HG03159 (cell line): ENCODE measurements around the gene SPATA25.
"Not testable (repeated sequence)": the region's sequence is repeated elsewhere in the genome, so short reads cannot be mapped to it uniquely, and the experiment has no call there.

Experiments
- ATAC-seq: cut with Tn5 transposase; IDR thresholded peaks from one replicate; pipeline ENCODE4 v1.9.1; 2021; ENCODE audit warnings: mild to moderate bottlenecking, moderate library complexity; ENCODE audit not compliant: unreplicated experiment

SPATA25 gene, protein sequence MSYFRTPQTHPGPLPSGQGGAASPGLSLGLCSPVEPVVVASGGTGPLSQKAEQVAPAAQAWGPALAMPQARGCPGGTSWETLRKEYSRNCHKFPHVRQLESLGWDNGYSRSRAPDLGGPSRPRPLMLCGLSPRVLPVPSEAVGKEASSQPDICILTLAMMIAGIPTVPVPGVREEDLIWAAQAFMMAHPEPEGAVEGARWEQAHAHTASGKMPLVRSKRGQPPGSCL

DNA sequence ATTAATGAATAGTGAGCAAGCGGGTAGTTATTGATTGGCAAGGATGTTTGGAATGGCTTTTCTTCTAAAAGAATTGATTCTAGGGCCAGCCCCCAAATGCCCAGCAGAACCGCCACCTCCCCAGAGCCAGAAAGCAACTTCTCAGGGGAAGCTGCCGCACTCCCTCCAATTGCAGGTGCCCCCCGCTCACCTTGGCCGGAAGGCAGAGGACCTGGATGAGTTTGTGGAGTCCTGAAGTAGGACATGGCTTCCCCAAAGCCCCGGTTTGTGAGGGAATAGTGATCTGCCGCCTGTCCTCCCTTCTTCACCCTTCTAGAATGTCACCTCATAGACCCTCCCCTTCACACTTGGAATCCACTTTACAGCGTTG lies at the start of gene SPATA25:
Gene SPATA25 (minus strand): TSS at position 277 of the 370 bp plus-strand sequence. CDS start 32 bp downstream, at position 245.
- ATAC-seq, result no peak

DNA sequence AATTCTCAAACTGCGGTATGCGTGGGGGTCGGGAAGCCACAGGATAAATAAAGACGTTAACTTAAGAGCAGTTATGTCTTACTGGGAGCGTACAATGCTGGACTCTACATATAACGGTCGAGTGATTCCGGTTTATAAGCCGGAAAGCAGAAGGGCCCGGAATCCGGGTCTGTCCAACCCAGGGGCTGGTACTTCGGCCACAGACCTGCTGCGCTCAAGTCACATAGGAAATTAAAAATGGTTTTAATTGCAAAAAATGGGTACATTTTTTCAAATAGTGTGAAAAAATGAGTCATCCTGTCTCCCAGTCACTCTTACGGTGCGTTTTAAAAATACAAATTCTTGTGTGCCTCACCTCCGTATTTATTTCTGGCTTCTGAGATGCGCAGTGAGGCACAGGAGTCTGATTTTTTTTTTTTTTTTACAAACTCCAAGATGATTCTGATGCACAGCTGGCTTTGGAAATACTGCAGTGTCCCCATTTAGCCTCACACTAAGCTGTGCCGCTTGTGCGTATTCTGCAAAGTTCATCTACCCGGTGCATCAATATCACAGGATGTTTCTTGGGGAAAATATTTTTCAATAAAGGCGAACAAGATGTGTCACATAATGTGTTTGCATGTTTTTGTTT lies 48.1 kb upstream of the SPATA25 start:
- ATAC-seq, result peak; percentile 15

DNA sequence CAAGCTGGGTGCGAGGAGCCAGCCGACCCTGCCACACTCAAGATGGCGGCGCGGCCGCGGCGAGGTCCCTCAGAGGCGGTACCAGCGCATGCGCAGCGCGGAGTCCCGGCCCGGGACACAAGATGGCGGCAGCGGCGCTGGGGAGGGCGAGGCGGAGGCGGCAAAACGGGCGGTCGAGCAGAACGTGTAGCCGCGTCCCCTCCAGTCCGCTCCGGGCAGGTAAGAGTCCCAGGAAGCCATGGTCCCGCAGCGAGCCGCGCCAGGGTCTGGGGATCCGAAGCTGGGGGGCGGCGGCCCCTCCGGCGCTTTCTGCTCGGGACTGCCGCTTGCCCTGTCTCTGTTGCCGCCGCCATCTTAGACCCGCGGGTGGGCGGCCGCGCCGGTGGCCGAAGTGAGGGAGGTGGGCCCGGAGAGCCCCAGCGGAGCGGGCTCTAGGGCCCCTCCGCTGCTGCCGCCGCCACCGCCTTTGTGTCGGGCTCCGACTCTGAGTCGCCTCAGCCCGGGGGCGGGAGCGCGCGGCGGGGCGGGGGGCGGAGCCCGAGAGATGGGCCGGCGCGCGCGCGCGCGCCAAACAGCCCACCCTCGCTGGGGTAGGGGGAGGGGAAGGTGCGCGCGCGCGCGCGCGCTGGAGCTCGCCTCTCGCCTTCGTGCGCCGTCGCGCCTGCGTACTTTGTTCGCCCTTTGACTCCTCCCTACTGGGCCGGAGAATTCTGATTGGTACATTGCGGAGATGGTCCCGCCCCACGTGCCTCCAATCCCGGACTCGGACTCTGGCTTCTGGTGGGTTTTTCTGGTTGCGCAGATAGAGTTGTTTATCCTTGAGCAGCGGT lies 47.4 kb upstream of the SPATA25 start, which contains the start of gene PCIF1:
Gene PCIF1 (plus strand): TSS at position 98 of the 830 bp plus-strand sequence. CDS start 4,317 bp downstream, outside the sequence.
- peak; percentile 77 for ATAC-seq

DNA sequence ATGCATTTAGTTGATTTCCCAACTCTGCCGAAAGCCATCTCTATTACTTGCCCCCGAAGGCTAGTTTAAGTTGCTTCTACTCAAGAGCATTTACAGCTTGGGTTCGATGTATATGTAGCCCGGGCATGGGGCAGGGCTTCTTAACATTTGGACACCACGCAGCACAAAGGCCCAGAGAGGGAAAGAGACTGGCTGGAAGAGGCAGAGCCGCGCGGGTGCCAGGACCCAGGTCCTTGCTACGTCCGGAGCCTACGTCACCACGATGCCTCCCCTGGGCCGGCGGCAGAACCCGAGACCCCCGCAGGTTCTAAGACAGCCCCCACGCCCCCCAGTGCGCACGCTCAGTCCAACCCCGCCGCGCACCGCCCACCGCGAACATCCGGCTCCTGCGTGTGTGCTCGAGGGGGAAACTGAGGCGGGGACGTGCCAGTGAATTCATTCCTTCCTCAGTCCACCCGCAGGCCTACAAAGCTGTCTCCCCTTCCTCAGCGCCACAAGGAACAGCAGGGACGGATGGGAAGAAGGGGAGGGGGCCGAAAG lies 46.7 kb upstream of the SPATA25 start:
- ATAC-seq, result no peak

DNA sequence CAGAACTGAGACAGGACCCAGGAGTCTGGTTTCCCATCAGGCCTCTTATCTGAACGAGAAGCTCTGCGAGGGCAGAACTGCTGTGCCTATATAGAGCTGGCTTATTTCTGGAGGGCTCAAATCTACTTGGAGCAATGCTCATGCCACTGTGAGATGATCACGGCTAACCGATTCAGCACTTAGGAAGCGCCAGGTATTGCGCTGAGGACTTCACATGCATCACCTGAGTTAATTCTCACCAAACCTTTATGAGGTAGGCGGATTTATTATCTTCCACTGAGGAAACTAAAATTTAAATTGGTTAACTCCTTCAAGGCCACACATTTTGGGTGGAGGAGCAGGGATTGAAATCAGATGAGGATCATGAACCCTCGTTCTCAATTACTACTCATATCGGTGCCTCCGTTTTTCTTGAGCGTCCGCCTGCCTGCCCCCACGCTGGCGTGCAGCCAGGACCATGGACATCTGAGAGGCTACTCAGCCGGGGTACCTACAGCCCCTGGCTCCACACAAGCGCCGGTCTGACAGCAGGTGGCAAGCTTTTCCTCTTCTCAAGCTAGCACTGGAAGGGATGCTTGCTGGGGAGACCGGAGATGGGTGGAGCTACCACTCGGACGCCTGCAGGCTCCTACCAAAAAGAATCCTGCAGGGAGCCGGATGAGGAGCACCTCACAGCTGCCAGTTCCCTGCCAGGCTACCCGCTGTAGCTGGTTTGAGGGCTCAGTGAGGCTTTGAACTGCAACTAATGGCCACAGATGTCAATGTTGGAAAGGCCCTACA lies 46.0 kb upstream of the SPATA25 start:
- ATAC-seq, result no peak

DNA sequence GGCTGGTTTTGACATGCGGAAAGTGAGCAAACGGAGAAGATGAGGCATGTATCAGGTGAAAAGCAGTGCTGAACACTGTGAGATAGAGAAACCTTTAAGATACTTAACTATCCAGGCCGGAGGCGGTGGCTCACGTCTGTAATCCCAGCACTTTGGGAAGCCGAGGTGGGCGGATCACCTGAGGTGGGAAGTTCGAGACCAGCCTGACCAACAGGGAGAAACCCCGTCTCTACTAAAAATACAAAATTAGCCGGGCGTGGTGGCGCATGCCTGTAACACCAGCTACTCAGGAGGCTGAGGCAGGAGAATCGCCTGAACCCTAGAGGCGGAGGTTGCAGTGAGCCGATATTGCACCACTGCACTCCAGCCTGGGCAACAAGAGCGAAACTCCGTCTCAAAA lies 44.3 kb upstream of the SPATA25 start:
- ATAC-seq, result not testable (repeated sequence)

DNA sequence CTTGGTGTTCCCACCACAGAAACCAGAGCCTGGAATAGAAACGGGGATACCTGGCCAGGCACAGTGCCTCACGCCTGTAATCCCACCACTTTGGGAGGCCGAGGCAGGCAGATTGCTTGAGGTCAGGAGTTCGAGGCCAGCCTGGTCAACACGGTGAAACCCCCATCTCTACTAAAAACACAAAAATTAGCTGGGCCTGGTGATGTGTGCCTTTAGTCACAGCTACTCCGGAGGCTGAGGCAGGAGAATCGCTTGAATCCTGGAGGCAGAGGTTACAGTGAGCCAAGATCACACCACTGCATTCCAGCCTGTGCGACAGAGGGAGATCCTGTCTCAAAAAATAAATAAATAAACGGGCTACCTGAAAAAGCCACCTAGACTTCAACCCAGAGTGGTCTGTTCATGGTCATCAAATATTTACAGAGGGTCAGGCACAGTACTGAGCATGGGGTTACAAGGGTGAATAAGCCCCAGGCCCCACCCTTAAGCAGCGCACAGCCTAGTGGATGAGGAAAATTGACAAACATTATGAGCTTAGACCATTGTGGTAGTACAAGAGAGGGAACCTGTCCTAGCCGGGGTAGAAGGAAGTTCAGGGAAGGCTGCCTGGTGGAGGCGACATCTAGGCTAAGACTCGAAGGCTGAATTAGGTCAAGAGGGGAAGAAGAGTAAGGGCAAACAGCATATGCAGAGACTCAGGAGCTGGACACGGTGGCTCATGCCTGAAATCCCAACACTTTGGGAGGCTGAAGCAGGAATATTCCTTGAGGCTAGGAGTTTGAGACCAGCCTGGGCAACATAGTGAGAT lies 39.9 kb upstream of the SPATA25 start:
- ATAC-seq, result no peak

DNA sequence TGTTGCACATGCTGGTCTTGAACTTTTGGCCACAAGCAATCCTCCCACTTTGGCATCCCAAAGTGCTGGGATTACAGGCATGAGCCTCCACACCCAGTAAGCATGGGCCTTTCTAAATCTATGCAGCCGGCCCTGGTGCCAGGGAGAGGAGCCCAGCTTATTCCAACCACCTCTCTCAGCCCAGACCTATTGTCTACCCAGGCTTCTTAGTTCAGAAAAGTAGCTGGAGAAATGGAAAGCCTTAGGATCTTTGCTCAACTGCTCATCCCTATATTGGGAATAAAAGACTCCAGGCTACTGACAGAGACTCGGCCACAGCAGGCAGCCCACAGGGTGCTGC lies 39.3 kb upstream of the SPATA25 start:
- ATAC-seq, result no peak

DNA sequence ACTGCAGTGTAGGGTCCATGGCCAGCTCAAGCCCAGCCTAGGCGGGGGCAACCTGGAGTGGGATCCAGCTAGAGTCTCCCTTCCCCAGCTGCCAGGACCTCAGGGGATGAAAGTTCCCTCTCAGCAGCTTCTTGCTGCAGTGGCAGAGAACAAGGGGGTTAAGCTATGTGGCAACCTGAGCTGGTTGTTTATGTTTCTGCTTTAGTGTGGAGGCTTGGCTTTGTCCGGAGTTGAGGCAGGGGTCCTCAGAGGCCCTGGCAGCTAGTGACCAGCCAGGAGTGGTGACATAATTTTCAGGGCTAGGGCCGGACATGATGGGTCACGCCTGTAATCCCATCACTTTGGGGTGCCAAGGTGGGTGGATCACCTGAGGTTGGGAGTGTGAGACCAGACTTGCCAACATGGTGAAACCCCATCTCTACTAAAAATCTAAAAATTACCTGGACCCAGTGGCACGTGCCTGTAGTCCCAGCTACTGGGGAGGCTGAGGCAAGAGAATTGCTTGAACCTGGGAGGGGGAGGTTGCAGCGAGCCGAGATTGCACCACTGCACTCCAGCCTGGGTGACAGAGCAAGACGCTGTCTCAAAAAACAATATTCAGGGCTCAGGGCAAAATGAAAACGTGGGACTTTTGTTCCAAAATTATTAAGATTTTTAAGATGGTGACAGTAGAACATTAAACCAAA lies 38.5 kb upstream of the SPATA25 start:
- no peak for ATAC-seq

DNA sequence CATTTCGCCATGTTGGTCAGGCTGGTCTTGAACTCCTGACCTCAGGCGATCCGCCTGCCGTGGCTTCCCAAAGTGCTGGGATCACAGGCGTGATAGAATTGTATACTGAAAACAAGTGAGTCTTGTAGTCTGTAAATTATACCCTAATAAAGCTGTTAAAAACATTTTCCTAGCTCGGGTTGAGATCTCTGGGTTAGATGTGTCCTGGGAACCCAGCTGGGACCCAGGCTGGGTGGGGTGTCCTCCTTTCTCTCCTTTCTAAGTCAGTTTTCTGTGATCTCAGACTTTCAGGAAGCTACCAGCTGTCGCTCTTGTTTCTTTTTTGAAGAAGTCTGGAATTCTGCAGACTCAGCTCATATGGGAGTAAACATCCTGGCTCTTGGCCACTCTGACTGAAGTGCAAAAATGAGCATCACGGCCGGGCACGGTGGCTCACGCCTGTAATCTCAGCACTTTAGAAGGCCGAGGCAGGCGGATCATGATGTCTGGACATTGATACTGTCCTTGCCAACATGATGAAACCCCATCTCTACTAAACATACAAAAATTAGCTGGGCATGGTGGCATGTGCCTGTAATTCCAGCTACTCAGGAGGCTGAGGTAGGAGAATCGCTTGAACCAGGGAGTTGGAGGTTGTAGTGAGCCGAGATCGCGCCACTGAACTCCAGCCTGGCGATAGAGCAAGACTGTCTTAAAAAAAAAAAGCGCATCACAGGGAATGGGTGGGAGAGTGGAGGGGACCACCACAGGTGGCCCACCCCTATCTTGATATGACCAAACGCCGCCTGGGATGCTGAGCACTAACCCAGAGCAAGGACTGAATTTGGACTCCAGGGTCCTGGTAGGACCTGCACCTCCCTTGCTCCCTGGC lies 37.2 kb upstream of the SPATA25 start:
- no peak for ATAC-seq

DNA sequence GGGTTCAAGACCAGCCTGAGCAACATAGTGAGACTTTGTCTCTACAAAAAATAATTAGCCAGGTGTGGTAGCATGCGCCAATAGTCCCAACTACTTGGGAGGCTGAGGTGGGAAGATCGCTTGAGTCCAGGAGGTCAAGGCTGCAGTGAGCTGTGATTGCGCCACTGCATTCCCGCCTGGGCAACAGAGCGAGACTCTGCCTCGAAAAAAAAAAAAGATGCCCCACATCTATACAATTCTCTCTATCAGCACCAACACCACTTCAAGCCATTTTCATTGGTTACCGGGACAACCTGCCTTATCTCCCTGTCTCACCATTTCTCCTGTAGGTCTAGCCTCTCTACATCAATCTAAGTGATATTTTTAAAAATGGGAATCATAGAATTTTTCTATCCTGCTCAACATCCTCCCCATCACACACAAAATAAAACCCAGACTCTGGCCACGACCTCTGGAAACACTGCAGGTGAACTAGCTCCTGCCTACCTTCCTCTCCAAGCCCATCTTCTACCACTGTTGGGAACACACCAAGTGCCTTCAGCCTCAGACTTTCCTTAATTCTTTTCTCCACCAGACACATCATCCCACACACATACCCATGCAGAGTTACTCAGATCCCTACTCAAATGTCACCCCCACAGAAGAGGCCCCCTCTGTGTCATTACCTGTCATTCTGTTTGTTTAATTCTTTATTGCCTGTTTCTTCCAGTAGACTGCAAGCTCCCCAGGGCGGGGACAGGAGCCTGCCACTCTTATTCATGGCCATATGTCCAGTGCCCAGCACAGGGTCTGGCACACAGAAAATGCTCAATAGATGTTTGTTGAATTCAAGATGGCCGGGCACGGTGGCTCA lies 34.1 kb upstream of the SPATA25 start:
- no peak for ATAC-seq

DNA sequence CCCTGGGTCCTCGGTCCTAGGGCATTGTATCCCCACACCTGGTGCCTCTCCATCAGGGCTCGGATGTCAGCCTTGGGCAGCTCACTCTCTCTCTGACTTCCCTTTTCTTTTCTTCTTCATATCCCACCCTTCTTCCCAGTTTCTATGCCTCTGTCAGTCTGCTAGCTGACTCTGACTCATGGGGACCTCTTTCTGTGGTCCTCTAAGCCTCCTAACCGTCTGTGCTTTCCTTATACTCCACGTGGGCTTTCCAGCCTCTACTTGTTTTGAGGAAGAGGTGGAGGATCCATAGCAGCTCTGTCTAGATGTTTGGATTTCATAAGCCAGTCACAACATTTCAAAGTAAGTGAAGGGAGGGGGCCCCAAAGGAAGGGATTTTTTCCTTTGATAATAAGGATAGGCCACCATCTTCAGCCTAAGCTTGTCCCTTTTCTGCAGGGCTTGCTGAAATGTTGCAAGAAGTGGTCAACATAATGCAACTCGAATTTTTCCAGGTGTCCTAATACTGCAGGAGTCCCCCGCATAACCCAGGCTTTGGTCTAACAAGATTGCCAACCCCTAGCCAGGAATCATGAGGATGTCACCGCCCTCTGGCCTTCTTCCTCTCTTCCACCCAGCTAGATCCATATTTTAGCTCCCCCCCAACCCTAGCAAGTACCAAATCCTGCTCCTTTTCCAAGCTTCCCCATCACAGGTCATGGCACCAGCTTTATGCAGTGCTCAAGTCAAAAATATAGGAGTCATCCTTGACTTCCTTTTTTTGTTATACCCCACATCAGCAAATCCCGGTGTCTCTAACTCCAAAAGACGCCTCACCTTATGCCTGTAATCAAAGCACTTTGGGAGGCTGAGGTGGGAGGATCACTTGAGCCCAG lies 33.3 kb upstream of the SPATA25 start:
- no peak for ATAC-seq

DNA sequence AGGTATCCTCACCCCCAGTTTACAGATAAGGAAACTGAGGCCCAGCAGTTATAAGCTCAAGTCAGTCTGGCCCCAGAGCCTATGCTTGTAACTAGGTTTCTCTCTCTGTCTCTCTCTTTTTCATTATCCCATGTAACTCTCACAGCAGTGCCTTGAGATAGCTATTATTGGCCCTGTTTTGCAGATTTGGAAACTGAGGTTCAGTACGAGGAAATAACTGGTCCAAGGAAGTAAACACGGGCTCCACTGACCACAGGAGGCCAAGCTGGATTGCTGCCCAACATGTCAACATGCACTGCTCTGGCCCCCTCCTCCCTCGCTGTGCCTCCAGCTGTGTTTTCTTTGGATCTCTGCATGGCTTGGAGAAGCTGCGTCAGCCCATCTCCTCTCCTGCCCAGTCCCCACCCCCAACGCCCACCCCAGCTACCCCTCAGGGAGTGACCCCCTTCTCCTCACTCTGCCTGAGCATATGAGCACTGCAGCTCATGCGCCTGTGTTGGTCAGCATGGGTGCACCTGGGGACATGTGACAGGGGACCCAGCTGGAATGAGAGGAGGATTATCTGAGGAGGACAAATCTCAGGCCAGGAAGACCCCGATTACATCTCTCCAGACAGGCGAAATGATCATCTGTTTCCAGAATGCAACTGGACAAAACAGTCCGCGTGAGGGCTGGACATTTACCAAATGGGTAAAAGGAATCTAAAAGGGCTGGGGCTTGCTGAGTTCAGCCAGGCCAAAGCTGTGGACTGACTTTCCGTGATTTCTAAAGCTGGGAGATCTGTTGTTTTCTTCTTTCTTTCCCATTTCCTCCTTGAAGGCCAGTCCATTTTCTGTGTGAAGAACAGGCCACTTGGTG lies 32.3 kb upstream of the SPATA25 start:
- no peak for ATAC-seq

DNA sequence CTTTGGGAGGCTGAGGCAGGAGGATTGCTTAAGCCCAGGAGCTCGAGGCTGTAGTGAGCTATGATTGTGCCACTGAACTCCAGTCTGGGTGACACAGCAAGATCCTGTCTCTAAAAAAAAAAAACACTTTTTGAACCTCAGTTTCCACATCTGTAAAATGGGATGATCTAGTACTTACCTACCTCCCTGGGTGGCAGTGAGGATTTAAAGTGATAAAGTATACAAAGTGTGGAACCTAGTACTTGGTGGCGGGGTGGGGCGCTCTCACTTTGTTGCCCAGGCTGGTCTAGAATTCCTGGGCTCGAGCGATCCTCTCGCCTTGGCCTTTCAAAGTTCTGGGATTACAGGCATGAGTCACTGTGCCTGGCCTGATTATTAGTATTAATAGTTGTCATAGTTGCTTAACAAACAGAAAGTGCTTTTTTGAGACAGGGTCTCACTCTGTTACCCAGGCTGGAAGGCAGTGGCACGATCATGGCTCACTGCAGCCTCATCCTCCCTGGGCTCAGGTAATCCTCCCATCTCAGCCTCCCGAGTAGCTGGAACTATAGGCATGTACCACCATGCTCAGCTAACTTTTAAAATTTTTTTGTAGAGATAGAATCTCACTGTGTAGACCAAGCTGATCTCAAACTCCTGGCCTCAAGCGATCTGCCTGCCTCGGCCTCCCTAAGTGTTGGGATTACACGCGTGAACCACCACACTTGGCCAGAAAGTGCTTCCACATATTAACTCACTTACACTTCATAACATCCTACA lies 31.5 kb upstream of the SPATA25 start:
- no peak for ATAC-seq

DNA sequence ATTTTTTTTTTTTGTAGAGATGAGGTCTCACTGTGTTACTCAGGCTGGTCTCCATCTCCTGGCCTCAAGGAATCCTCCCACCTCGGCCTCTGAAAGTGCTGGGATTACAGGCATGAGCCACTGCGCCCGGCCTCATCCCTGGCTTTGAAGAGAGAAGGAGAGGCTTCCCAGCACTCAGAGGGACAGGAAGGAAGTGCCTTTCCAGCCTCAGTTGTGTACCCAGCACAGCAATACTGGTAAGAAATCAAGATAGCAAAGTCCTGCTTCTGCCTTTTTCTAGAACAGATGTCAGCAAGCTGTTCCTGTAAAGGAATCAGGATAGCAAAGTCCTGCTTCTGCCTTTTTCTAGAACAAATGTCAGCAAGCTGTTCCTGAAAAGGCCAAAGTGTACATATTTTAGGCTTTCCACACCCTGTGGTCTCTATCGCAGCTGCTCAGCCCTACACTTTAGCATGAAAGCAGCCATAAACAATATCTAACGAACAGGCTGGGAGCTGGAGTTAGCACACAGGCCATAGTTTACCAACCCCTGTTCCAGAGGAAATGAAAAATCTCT lies 30.8 kb upstream of the SPATA25 start:
- ATAC-seq, result no peak
